Measurements from ENCODE around the gene ARL6. TPM values are rescaled to one million over a fixed set of nuclear protein-coding genes. Genes with fewer than 3 reads are reported as not detected.

The ARL6 gene
- total and polyA plus RNA-seq, 2 donors (not counting 3 experiments of a cell fraction or from before 2014, with no cell fraction given), result 3.6 to 5.8 TPM

DNA sequence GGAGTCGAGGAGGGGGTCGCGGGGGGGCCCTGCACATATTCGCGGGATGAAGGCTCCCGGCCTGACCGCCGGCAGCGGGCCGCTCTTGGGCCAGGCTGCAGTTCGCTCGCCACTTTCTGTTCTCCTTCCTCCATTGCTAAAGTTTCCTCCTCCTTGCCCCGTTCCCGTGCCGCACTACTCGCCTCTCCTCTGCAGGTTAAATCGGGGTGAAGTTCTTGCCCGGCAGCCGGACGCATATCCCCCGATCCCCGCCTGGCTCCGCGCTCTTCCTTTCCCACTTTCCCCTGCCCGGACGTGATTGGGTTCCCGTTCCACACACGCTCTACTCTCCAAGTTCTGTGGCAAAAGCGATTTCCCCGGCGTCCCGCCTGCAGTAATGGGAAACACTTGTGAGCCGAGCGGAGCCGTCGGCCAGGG is 57.8 kb downstream of the ARL6 start:
- dilution Hi-C loops (cut with MboI; ENCODE audit: extremely low pct_ligation_motif_present, low sequenced_read_pairs) (no loop called here), intact Hi-C loops (cut with micrococcal nuclease) (loop anchor here (1.0 to 5.0 kb wide), 5 partner anchors 29 to 150 kb away; partner anchors contain the start of genes ARL6 and RIOX2)
- H3K27me3 ChIP-seq (ENCODE audit: control insufficient read depth in 2 of 2, insufficient read depth in 2 of 2, low read length in 2 of 2), result peaks cover 0 to 2% of the 10 kb centered on the region in 2 experiments
- no peaks in the 10 kb centered on the region for H3K9me3 ChIP-seq (replicated peaks; ENCODE audit: control insufficient read depth, insufficient read depth, low read length)
- H3K9me1 ChIP-seq (replicated peaks; ENCODE audit: control insufficient read depth, extremely low read depth, insufficient read depth, low read length), result no peaks in the 10 kb centered on the region
- peak overlapping the region; percentile 79 for H2AFZ ChIP-seq (ENCODE audit: low read depth, low read length)
- H3K4me2 ChIP-seq (ENCODE audit: insufficient read depth, low read length), result peak overlapping the region; percentile 96
- TF ChIP-seq MYC (IDR thresholded peaks at IDR 0.05; ENCODE audit: low read depth, low read length) (no peak), FOS (IDR thresholded peaks at IDR 0.05; ENCODE audit: borderline replicate concordance, insufficient read depth, low read length) (no peak), POLR2AphosphoS5 (IDR thresholded peaks at IDR 0.05; ENCODE audit: insufficient read depth, low read depth, low read length) (no peak), EZH2 (IDR thresholded peaks at IDR 0.05; ENCODE audit: borderline replicate concordance, low read depth, low read length, severe bottlenecking) (no peak), POLR2A (IDR thresholded peaks at IDR 0.05; ENCODE audit: low read depth, low read length) (no peak), GATA2 (IDR thresholded peaks at IDR 0.05; ENCODE audit: insufficient read depth, insufficient read length, low read depth, low read length) (no peak)
- TF ChIP-seq, protein P1, sequence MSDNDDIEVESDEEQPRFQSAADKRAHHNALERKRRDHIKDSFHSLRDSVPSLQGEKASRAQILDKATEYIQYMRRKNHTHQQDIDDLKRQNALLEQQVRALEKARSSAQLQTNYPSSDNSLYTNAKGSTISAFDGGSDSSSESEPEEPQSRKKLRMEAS (IDR thresholded peaks at IDR 0.05; ENCODE audit: insufficient read depth, insufficient read length), result no peak
- TF ChIP-seq, protein P2, sequence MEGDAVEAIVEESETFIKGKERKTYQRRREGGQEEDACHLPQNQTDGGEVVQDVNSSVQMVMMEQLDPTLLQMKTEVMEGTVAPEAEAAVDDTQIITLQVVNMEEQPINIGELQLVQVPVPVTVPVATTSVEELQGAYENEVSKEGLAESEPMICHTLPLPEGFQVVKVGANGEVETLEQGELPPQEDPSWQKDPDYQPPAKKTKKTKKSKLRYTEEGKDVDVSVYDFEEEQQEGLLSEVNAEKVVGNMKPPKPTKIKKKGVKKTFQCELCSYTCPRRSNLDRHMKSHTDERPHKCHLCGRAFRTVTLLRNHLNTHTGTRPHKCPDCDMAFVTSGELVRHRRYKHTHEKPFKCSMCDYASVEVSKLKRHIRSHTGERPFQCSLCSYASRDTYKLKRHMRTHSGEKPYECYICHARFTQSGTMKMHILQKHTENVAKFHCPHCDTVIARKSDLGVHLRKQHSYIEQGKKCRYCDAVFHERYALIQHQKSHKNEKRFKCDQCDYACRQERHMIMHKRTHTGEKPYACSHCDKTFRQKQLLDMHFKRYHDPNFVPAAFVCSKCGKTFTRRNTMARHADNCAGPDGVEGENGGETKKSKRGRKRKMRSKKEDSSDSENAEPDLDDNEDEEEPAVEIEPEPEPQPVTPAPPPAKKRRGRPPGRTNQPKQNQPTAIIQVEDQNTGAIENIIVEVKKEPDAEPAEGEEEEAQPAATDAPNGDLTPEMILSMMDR (IDR thresholded peaks at IDR 0.05; ENCODE audit: extremely low read depth in 1 of 2, insufficient read depth in 1 of 2, low read depth in 1 of 2, low read length in 2 of 2), result no peak
- H3K36me3 ChIP-seq (ENCODE audit: control insufficient read depth in 2 of 2, extremely low read depth in 1 of 2, insufficient read depth in 2 of 2, low read length in 2 of 2), result no peaks in the 10 kb centered on the region
- TSS peak; percentile 32 for BruUV-seq (replicated peaks)
- no peak for FAIRE-seq
- peaks cover 14% of the 10 kb centered on the region for H3K4me1 ChIP-seq (ENCODE audit: control insufficient read depth, extremely low read depth, insufficient read depth, low read length)
- no peaks in the 10 kb centered on the region for H4K20me1 ChIP-seq (replicated peaks; ENCODE audit: control insufficient read depth, extremely low read depth, insufficient read depth, low read length)
- peak overlapping the region; percentile 64 for H3K27ac ChIP-seq (ENCODE audit: insufficient read depth, low read depth, low read length)
- H3K9ac ChIP-seq (replicated peaks; ENCODE audit: extremely low read depth, insufficient read depth, low read length), result peak overlapping the region; percentile 84
- DNase-seq (ENCODE audit: low read depth, low spot score), result peak; percentile 69
- ChIA-PET POLR2A (interaction anchor here (1.0 kb wide), 1 partner anchor 9 kb away, joined by 4 read pairs; no protein-coding TSS in a partner anchor), CTCF (interaction anchor here (0.7 to 3.2 kb wide), 16 partner anchors 9 to 200 kb away, joined by 3 to 27 read pairs (median 4); partner anchors contain the start of gene ARL6)
- H3K79me2 ChIP-seq (ENCODE audit: control insufficient read depth, insufficient read depth, low read length), result peaks cover 14% of the 10 kb centered on the region
- H3K4me3 ChIP-seq (replicated peaks in 1 of 3; ENCODE audit: insufficient read depth in 1 of 3, low read depth in 1 of 3, low read length in 3 of 3), result peak overlapping the region; percentile 61 to 96 (median 89)

All from endothelial cell of umbilical vein (primary cell).